NCI-H524 (cell line): Measurements from ENCODE around the gene COMMD7.
A peak's percentile ranks its signal among the peaks of the same experiment; 100 is the strongest.
"Not testable (repeated sequence)": the region's sequence is repeated elsewhere in the genome, so short reads cannot be mapped to it uniquely, and the experiment has no call there.

Experiments
- DNase-seq, 2 experiments: peaks; one replicate each; lab custom pipeline; 2025; lab: John Stamatoyannopoulos, UW

Gene COMMD7

GRCh38 chr20:32728435-32728834 lies 14.8 kb downstream of the COMMD7 start:
- not testable (repeated sequence) for DNase-seq

DNA sequence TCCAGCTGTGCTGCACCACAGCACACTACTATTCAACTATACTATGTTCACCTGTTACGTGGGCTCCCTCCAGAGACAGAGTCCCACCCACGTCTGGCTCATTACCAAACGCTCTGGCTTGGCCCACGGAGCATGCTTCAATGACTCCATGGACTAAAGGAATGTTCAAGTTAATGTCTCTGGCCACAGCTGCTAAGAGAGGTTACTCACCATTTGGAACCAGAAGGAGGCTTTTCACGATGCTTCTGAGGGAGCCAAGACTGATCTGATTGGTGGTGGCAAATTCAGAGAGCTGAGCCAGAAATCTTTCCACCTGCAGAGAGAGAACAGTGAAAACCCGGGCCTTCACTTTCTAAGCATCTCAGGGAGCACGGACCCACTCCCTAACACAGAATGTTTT lies 15.6 kb downstream of the COMMD7 start:
- DNase-seq, result no peak

DNA sequence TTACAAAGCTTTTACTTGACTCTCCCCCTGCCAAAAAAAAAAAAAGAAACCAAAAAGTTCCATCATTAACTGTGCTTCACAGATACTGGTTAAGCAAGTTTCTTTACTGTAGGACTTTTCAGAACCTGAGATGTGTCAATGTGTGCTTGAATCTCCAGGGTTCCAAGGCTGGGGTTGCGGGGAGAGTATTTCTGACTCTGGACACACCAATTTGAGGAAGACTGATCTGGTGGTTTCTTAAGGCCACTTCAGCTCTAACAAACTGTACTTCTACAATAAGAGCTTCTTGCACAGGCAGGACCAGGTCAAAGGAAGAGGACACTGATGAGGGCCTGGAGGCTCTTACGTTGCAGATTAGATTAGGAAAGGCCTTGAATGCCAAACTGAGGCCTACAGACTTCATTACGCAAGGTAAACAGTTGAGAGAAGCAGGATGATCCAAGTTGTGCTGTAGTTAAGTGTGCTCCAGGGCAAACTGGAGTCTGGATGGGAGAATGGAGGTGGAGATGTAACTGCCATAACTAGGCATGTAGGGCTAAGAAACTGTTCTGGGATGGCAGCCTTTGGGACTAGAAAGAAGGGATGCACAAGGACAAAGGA lies 24.4 kb downstream of the COMMD7 start:
- no peak for DNase-seq

- DNase-seq, result no peak
Observed at GRCh38 chr20:32711346-32711745, 31.9 kb downstream of the COMMD7 start.

- no peak for DNase-seq
Observed at GRCh38 chr20:32709632-32710121, 33.6 kb downstream of the COMMD7 start.

- DNase-seq, result not testable (repeated sequence)
Observed at GRCh38 chr20:32709029-32709631, 34.1 kb downstream of the COMMD7 start.

- DNase-seq, result no peak
Observed at GRCh38 chr20:32707691-32708581, 35.3 kb downstream of the COMMD7 start.

- peak in 1 of 2 experiments; percentile 19 for DNase-seq
Observed at GRCh38 chr20:32706486-32706885, 36.8 kb downstream of the COMMD7 start.

DNA sequence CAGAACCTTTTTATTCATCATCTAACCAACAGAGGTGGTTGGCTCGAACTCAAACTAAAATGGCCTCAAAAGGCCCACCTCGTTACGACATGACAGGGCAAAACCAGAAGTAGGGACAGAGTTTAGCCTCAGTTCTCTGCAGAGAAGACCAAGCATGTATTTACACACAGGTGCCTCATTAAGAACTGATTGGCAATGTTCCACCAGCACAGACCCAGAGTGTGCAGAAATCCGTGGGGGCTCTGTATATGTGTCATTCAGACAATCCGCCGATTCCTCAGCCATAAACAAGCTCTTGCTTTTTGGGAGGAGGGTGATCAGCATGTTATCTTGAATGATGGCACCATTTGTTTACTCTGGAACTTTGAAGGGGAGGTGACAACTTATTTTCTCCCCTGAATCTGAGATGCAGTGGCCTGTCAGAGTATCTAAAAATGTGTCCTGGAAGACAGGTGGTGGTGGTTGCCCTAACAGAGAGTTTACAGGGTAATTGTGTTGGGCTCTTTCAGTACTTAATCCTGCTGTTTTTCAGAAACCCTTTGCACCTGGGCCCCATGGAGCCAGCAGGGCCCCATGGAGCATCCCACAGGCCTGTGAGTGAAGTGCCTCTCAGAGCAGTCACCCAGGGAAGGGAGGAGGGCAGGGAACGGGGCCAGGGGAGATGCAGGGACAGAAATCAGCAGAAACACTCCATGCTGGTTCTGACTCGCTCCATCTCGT lies 40.4 kb downstream of the COMMD7 start:
- peak; percentile 50 to 63 for DNase-seq

DNA sequence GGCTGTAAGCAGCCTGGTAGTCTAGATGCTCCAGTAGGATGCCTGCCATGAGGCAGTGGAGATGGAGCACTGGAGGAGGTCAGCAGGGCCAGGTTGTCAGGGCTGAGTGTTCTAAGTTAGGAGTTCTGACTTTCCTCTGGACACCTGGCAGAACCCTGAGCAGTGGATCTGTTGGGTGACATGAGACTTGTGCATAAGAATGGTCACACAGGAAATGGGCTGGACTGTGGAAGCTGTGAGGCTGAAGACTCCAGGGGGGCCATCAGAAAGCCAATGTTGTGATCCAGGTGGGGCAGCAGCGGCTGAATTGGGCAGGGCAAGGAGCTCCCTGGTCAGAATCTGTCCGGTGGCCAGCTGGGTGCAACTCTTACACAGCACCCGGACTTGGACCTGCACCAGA lies 45.7 kb downstream of the COMMD7 start:
- DNase-seq, result no peak

GRCh38 chr20:32695089-32695488 lies 48.2 kb downstream of the COMMD7 start:
- DNase-seq, result no peak

GRCh38 chr20:32688966-32689365 lies 54.3 kb downstream of the COMMD7 start:
- DNase-seq, result not testable (repeated sequence)

- no peak for DNase-seq
Observed at GRCh38 chr20:32687180-32687532, 56.1 kb downstream of the COMMD7 start.

DNA sequence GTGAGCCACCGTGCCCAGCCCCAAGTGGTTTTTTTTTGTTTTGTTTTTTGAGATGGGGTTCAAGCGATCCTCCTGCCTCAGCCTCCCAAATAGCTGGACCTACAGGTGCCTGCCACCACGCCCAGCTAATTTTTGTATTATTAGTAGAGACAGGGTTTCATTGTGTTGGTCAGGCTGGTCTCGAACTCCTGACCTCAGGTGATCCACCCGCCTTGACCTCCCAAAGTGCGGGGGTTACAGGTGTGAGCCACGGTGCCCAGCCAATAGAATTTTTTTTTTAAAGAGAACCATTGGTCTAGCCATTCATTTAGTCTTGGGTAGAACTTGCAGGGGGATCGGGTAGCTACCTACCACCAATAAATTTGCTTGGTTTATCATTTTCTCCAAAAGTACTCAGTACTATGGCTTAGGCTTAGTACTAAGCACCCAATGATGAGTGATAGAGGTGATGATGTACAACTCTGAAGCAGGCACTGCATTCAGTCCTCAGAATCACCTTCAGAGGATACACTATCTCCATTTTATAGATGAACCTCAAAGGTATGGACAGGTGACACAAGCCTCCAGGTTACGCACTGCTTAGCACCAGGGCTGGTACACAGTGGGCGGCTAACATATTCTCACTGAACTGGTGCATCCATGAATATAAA lies 56.6 kb downstream of the COMMD7 start:
- no peak for DNase-seq

DNA sequence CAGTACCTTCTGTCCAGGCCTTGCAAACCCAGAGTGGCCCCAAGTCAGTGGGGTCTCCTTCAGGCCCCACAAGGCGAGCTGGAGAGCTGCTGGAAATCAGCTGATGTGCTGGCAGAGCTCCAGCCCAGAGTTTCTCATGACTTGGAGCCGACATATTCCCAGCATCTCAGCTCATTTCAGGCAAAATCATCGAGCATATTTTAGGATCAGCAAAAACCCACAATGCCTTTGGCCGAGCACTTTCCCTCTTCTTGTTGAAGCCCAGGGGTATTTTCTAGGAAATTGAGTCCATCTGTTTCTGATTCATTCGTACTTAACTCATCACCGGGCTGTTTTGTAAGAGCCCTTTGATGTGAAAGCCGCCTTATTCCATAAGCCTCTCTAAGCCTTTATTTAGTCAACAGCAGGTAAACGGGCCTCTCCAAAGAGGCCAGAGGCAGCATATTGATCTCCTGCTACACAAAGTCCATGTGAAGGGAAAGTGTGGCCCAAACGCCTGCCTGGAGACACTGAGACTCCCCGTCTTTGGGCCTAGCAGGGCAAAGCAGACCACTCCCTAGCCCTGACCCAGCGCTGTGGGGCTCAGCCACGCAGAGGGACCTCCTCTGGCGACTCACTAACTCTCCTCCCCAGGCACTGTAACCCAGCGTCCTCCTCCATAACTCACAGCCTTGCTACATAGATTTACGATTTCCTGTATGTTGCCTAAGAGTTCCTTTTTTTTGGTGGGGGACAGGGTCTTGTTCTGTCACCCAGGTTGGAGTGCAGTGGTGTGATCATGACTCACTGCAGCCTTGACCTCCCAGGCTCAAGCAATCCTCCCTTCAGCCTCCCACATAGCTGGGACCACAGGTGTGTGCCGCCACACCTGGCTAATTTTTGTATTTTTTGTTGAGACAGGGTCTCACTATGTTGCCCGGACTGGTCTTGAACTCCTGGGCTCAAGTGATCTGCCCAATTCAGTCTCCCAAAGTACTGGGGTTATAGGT lies 57.4 kb downstream of the COMMD7 start:
- DNase-seq, result peak; percentile 49 to 74

- no peak for DNase-seq
Observed at GRCh38 chr20:32682508-32682987, 60.7 kb downstream of the COMMD7 start.

DNA sequence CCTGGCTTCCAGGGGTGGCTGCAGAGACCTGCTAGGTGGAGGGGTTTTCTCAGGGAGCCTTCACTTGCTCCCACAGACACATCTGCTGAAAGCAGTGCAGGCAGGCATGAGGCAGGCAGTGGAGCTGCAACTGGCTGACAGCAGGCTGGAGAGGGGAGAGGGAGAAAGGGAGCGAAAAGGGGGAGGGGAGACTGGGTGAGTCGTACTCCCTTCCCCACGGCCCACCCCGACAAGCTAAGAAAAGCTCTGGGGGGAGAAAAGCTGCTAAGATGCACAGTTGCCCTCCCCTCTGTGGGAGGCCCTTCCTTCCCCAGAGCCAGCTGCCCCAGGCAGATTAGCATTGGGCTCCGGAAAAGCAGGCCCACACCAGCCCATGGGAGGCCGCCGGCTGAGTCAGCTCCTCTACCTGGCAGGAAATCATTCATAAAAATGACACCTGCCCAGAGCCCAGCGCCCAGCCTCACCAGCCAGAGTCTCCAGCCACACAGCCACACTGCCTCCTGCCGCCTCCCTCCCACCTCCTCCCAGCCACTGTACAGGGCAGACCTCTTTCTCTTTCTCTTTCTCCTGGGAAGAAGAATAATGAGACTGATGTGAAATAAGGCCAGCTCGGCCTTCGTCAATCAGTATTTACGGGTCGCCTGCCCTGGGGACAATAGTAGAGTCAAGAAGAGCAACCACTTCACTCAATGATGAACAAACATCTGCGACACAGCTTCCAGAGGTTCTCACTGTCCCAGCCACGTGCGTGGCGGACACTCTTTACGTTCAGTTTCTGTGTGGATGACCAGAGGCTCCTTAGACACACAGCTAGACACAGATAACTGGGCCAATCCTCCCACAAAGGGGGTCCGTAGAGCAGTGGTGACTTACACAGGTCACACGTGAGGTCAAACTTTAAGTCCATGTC lies 61.8 kb downstream of the COMMD7 start:
- peak; percentile 37 to 84 for DNase-seq

- no peak for DNase-seq
Observed at GRCh38 chr20:32680544-32681174, 62.6 kb downstream of the COMMD7 start.

DNA sequence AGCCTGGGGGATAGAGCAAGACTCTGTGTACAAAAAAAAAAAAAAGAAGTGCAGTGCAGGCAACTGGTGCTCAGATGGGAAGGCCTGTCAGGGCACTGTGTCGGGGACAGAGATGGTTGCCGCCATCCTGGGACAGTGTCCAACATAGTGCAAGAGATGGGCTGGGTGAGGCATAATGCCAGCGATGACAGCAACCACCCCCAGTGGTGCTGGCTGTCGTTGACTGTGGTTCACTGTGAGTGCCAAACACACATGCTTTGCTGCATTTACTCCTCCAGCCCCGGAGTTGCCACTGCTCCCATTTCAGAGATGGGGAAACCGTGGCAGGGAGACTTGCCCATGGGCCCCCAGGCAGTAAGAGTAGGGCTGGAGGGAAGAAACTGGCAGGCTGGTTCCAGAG lies 64.3 kb downstream of the COMMD7 start:
- DNase-seq, result no peak
